ENCODE data around the gene SLC25A48. TPM values are rescaled to one million over a fixed set of nuclear protein-coding genes. Genes with fewer than 3 reads are reported as not detected.

Gene SLC25A48
- total and polyA plus RNA-seq, 2 of the 4 experiments (the other 2 are of a cell fraction) = not detected

GRCh38 chr5:135874461-135874860 lies 40.0 kb downstream of the SLC25A48 start:
- Histone ChIP-seq H2BK120ac (ENCODE audit: low read depth, low read length) (no peak overlapping the region), H3K9me1 (ENCODE audit: insufficient read depth, low read length) (no peaks in the 10 kb centered on the region), H2BK15ac (ENCODE audit: low read depth, low read length) (no peak overlapping the region), H3K9ac (ENCODE audit: low read depth, low read length) (no peak overlapping the region), H3K14ac (replicated peaks; ENCODE audit: low read depth, low read length) (no peak overlapping the region), H3K4me2 (ENCODE audit: low read depth, low read length) (no peak overlapping the region), H2AK5ac (ENCODE audit: low read depth, low read length) (no peak overlapping the region), H2AK9ac (replicated peaks; ENCODE audit: low read depth, low read length, poor library complexity) (no peak overlapping the region), H3K56ac (ENCODE audit: extremely low read depth, insufficient read depth, low read length) (no peak overlapping the region), H3K27ac (ENCODE audit: insufficient read depth, low read length) (no peak overlapping the region), H3K4me1 (ENCODE audit: control insufficient read depth, insufficient read depth, low read length) (no peaks in the 10 kb centered on the region), H4K8ac (ENCODE audit: low read depth in 2 of 2, low read length in 2 of 2) (no peak overlapping the region), H2AFZ (replicated peaks; ENCODE audit: low read length, poor library complexity) (no peak overlapping the region), H4K5ac (ENCODE audit: low read depth, low read length) (no peak overlapping the region), H3K4ac (ENCODE audit: low read depth, low read length) (no peak overlapping the region), H3K4me3 (ENCODE audit: insufficient read depth, low read depth, low read length) (no peak overlapping the region), H2BK20ac (ENCODE audit: low read depth, low read length) (no peak overlapping the region), H3K27me3 (ENCODE audit: control insufficient read depth, insufficient read depth, low read length) (peaks cover 18% of the 10 kb centered on the region), H3K23ac (ENCODE audit: low read depth, low read length) (no peak overlapping the region), H4K20me1 (ENCODE audit: insufficient read depth, low read length) (no peaks in the 10 kb centered on the region), H3K9me3 (ENCODE audit: control insufficient read depth, insufficient read depth, low read length) (no peaks in the 10 kb centered on the region), H3K79me1 (ENCODE audit: low read depth in 1 of 2, low read length in 2 of 2) (no peaks in the 10 kb centered on the region), H2BK5ac (ENCODE audit: low read depth, low read length, poor library complexity, severe bottlenecking) (no peak overlapping the region), H4K91ac (ENCODE audit: insufficient read depth, low read depth, low read length) (no peak overlapping the region), H3K18ac (ENCODE audit: low read depth, low read length) (no peak overlapping the region), H3K36me3 (ENCODE audit: control insufficient read depth, insufficient read depth, low read length) (no peaks in the 10 kb centered on the region)
- 38% methylated on average over 3 of the region's 3 CpGs; no CpG with 5 or more reads in 1 of the 2 experiments for WGBS, 2 experiments (ENCODE audit: extremely low coverage in 2 of 2, insufficient read length in 1 of 2)
- dilution Hi-C loops (cut with HindIII; ENCODE audit: low sequenced_read_pairs, unreplicated experiment) (no loop called here), intact Hi-C loops (cut with micrococcal nuclease) (no loop called here), in situ Hi-C loops (cut with MboI; ENCODE audit: low sequenced_read_pairs) (no loop called here)
- CTCF ChIA-PET = no interaction called here
- ATAC-seq (ENCODE audit: low read depth) (no peak), DNase-seq (no peak)
- BruUV-seq (replicated peaks) = no TSS peak
- TF ChIP-seq BHLHE40 (IDR thresholded peaks at IDR 0.05; ENCODE audit: low read depth, low read length) = no peak
- TF ChIP-seq FOS (IDR thresholded peaks at IDR 0.05; ENCODE audit: low read depth, low read length) = no peak
- no peak for TF ChIP-seq CTCF (conservative IDR thresholded peaks at IDR 0.05; ENCODE audit: low read depth, low read length)
- no peak for TF ChIP-seq ELK1 (IDR thresholded peaks at IDR 0.05; ENCODE audit: borderline replicate concordance, low read depth, low read length)
- TF ChIP-seq NFE2L2 (IDR thresholded peaks at IDR 0.05; ENCODE audit: low read depth, low read length) = no peak
- TF ChIP-seq RFX5 (IDR thresholded peaks at IDR 0.05; ENCODE audit: low read depth, low read length) = no peak
- no peak for TF ChIP-seq RAD21 (IDR thresholded peaks at IDR 0.05; ENCODE audit: low read length)
- TF ChIP-seq MXI1 (IDR thresholded peaks at IDR 0.05; ENCODE audit: borderline replicate concordance, low read depth, low read length) = no peak
- TF ChIP-seq CHD1 (IDR thresholded peaks at IDR 0.05; ENCODE audit: low read depth, low read length) = no peak
- no peak for TF ChIP-seq USF2 (IDR thresholded peaks at IDR 0.05; ENCODE audit: low read depth, low read length)
- no peak for TF ChIP-seq MAZ (IDR thresholded peaks at IDR 0.05; ENCODE audit: borderline replicate concordance, low read depth, low read length)
- no peak for TF ChIP-seq MAFK (IDR thresholded peaks at IDR 0.05; ENCODE audit: low read depth, low read length)
- POLR2A ChIA-PET (ENCODE audit: unreplicated experiment) = no interaction called here
